Adrenal gland (tissue), 12 donors: ENCODE data around the gene TMEM129. TPM values are rescaled to one million over a fixed set of nuclear protein-coding genes. Genes with fewer than 3 reads are reported as not detected.

Experiments
- DNase-seq, 7 donors: peaks; one replicate each; pipeline ENCODE4 v3.0.0-alpha.2; 2019 to 2020
- H3K27ac ChIP-seq, 5 donors: fragments of 200-600 bp; sonication (generic) in 4 of 5; 1 replicate in 3 of 5; 2 replicates in 2 of 5; pipeline versions ENCODE4 v1.5.1 to v1.8.0; 2016 to 2020; ENCODE audit warnings: mild to moderate bottlenecking in 1 of 5
- H3K27me3 ChIP-seq: fragments of 200-600 bp; 2 replicates; pipeline ENCODE4 v1.8.0; 2021
- H3K36me3 ChIP-seq, 2 donors: fragments of 200-600 bp; replicated peaks in 1 of 2; 1 replicate in 1 of 2; 2 replicates in 1 of 2; pipeline versions ENCODE4 v1.5.1 to v1.8.0; 2018 to 2022
- H3K4me1 ChIP-seq, 2 donors: fragments of 200-600 bp; replicated peaks in 1 of 2; 1 replicate in 1 of 2; 2 replicates in 1 of 2; pipeline versions ENCODE4 v1.5.1 to v1.8.0; 2018 to 2021
- H3K4me3 ChIP-seq, 4 donors: fragments of 200-600 bp; sonication (generic) in 3 of 4; one replicate each; pipeline ENCODE4 v1.5.1; 2016 to 2018
- H3K9me3 ChIP-seq, 3 donors: fragments of 200-600 bp; sonication (generic) in 1 of 3; replicated peaks in 1 of 3; 1 replicate in 2 of 3; 2 replicates in 1 of 3; pipeline versions ENCODE4 v1.5.1 to v1.8.0; 2016 to 2021
- POLR2A ChIP-seq, 2 donors: fragments of 450-650 bp; IDR thresholded peaks; one replicate each; pipeline ENCODE4 v1.6.1; 2017; ENCODE audit warnings: antibody characterized with exemption in 2 of 2, mild to moderate bottlenecking in 2 of 2, moderate library complexity in 1 of 2
- WGBS, 4 donors: extraction: QIAGEN DNeasy Blood & Tissue Kit in 2 of 4; methylation state at CpG; one replicate each; pipeline versions ENCODE4 v1.1.5 to v1.1.7; 2013 to 2017; 5-methylcytosine and 5-hydroxymethylcytosine counted together
- intact Hi-C, 2 donors: fragments of 100-400 bp; cut with DNase I; formaldehyde crosslinking; loops; one replicate each; pipeline versions ENCODE4 v1.14.1 to v1.15.0; 2022 to 2023
- polyA plus RNA-seq, 3 donors: library from polyadenylated mRNA; stranded (reverse); fragments of 200-250 nt in 2 of 3; fragments of 350-450 nt in 1 of 3; fragmentation: Illumina TruSeq in 1 of 3; extraction: RNeasy Lipid Tissue Mini Kit (QIAGEN cat#74804) in 1 of 3; gene quantifications; one replicate each; pipeline ENCODE4 v1.2.3, GENCODE V29; 2013 to 2014
- total RNA-seq, 9 donors: library from RNA; depleted of rRNA in 4 of 9; stranded (reverse); fragments of >200 nt in 4 of 9; fragments of 120-200 nt in 1 of 9; fragmentation: NEBNext Ultra II Directional in 1 of 9; extraction: Animal tissue kit (Norgen Biotek cat#: 25700) in 1 of 9; gene quantifications; one replicate each; pipeline versions ENCODE4 v1.1.0 to v1.2.4, GENCODE V29; 2013 to 2023
- TF ChIP-seq, protein P1 (sequence below), 6 experiments: fragments of 450-650 bp in 4 of 6; fragments of 200-600 bp in 2 of 6; sonication (generic) in 1 of 6; IDR thresholded peaks; 1 replicate in 5 of 6; 2 replicates in 1 of 6; pipeline versions ENCODE4 v1.5.1 to v1.8.0; 2016 to 2021; ENCODE audit warnings: antibody characterized with exemption in 6 of 6, mild to moderate bottlenecking in 2 of 6, moderate library complexity in 1 of 6
- donor health status: healthy with polysubstance abuse.
- donor health status: Bipolar disorder and iron deficiency.
- donor health status: DM: yes; HTN: yes; CAD: no.
- donor health status: DM: no; HTN: no; CAD: no.
- donor health status: DM: no; HTN: no; CAD: no.
- donor health status: DM: yes; HTN: yes; CAD: no.

TMEM129 gene
- total and polyA plus RNA-seq, 12 donors, result 14.9 to 119 (median 50.5) TPM

DNA sequence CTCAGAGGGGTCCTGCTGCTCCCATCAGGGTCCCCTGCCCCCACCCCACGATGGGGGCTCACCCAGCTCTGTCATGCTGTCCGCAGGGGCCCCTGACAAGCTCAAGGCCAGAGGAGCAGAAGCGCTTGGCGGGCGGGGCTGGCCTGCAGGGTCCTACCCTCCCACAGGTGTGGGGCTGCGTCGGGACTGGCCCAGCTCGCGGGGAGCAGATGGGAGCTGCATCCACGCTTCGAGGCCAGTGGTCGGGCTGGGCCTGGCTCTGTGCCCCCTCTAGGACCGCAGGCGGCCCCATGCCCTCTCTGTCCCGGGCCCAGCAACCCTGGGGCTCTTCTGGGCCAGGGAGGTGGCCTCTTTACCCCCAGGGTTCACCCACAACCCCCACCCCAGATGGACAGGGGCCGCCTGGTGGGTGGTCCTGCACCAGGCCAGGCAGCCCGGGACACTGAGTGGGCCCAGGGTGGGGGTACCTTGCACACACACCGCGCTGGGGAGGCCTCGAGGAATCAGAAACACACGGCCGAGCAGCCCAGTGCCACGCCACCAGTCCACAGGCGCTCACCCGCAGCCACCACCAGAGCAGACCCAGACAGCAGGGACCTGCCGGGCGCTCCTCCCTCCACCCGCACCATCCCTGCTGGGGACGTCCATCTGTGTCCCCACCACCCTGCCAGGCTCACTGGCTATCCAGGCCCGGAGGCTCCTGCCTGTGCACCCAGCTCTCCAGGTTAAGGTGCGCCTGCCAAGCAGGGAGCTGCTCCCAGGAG, 30.2 kb upstream of the TMEM129 start:
- no peak for DNase-seq
- WGBS, 4 donors, result 83 to 98% (median 89%) methylated on average over 9 to 31 of the region's 31 CpGs
- Histone ChIP-seq H3K36me3 (no peaks in the 10 kb centered on the region), H3K9me3 (no peaks in the 10 kb centered on the region), H3K4me3 (no peak overlapping the region), H3K27ac (no peak overlapping the region), H3K27me3 (peaks cover 4% of the 10 kb centered on the region), H3K4me1 (peaks cover 0 to 3% of the 10 kb centered on the region in 2 donors)
- TF ChIP-seq POLR2A (IDR thresholded peaks at IDR 0.05), result no peak
- TF ChIP-seq, protein P1, sequence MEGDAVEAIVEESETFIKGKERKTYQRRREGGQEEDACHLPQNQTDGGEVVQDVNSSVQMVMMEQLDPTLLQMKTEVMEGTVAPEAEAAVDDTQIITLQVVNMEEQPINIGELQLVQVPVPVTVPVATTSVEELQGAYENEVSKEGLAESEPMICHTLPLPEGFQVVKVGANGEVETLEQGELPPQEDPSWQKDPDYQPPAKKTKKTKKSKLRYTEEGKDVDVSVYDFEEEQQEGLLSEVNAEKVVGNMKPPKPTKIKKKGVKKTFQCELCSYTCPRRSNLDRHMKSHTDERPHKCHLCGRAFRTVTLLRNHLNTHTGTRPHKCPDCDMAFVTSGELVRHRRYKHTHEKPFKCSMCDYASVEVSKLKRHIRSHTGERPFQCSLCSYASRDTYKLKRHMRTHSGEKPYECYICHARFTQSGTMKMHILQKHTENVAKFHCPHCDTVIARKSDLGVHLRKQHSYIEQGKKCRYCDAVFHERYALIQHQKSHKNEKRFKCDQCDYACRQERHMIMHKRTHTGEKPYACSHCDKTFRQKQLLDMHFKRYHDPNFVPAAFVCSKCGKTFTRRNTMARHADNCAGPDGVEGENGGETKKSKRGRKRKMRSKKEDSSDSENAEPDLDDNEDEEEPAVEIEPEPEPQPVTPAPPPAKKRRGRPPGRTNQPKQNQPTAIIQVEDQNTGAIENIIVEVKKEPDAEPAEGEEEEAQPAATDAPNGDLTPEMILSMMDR (IDR thresholded peaks at IDR 0.05), result no peak
- intact Hi-C loops, result no loop called here

- WGBS, 4 donors, result 87 to 90% (median 88%) methylated on average over 3 to 18 of the region's 18 CpGs
- H3K9me3 ChIP-seq, result no peaks in the 10 kb centered on the region
- peaks cover 0 to 3% of the 10 kb centered on the region in 2 donors for H3K4me1 ChIP-seq
- intact Hi-C loops, result no loop called here
- no peak overlapping the region for H3K27ac ChIP-seq
- no peak for DNase-seq
- H3K4me3 ChIP-seq, result no peak overlapping the region
- TF ChIP-seq, protein P1 (IDR thresholded peaks at IDR 0.05), result no peak
- no peak for TF ChIP-seq POLR2A (IDR thresholded peaks at IDR 0.05)
- no peaks in the 10 kb centered on the region for H3K36me3 ChIP-seq
- H3K27me3 ChIP-seq, result peaks cover 4% of the 10 kb centered on the region
Observed at GRCh38 chr4:1750381-1751154, 29.4 kb upstream of the TMEM129 start.

GRCh38 chr4:1749826-1750225, 28.7 kb upstream of the TMEM129 start:
- H3K27me3 ChIP-seq, result peaks cover 4% of the 10 kb centered on the region
- H3K4me3 ChIP-seq, result no peak overlapping the region
- TF ChIP-seq POLR2A (IDR thresholded peaks at IDR 0.05), result no peak
- TF ChIP-seq, protein P1 (IDR thresholded peaks at IDR 0.05), result no peak
- H3K27ac ChIP-seq, result no peak overlapping the region
- H3K4me1 ChIP-seq, result peaks cover 0 to 3% of the 10 kb centered on the region in 2 donors
- intact Hi-C loops, result loop anchor here (2.0 to 5.0 kb wide), 3 partner anchors 57 to 152 kb away; no protein-coding TSS in a partner anchor
- no peaks in the 10 kb centered on the region for H3K36me3 ChIP-seq
- DNase-seq, result no peak
- H3K9me3 ChIP-seq, result no peaks in the 10 kb centered on the region
- 65 to 84% (median 76%) methylated on average over 6 to 14 of the region's 14 CpGs for WGBS, 4 donors

- H3K36me3 ChIP-seq, result no peaks in the 10 kb centered on the region
- DNase-seq, result no peak
- intact Hi-C loops, result loop anchor here (2.0 to 5.0 kb wide), 3 partner anchors 57 to 153 kb away; no protein-coding TSS in a partner anchor
Observed at GRCh38 chr4:1749370-1749769, 28.2 kb upstream of the TMEM129 start.

More at GRCh38 chr4:1749370-1749769, 28.2 kb upstream of the TMEM129 start:
- Histone ChIP-seq H3K4me3 (no peak overlapping the region), H3K9me3 (no peaks in the 10 kb centered on the region), H3K27me3 (peaks cover 4% of the 10 kb centered on the region), H3K4me1 (peaks cover 0 to 3% of the 10 kb centered on the region in 2 donors), H3K27ac (no peak overlapping the region)
- 60 to 71% methylated on average over 3 of the region's 3 CpGs; no CpG with 5 or more reads in 2 of the 4 donors for WGBS, 4 donors
- no peak for TF ChIP-seq POLR2A (IDR thresholded peaks at IDR 0.05)
- TF ChIP-seq, protein P1 (IDR thresholded peaks at IDR 0.05), result no peak
